GM18507 (cell line): ENCODE data around the gene PDCL3.
A peak's percentile ranks its signal among the peaks of the same experiment; 100 is the strongest.

Experiments
- DNase-seq: peaks from one replicate; pipeline ENCODE4 v3.0.0; 2011; ENCODE audit warnings: low read depth; ENCODE audit not compliant: insufficient read length; ENCODE audit errors: extremely low spot score
- FAIRE-seq: peaks from 2 replicates; lab custom pipeline; 2011; peaks lifted over from hg19 to GRCh38; lab: Jason Lieb, UNC

The PDCL3 gene

GRCh38 chr2:100606332-100606725, 43.5 kb downstream of the PDCL3 start:
- no peak for FAIRE-seq
- no peak for DNase-seq

GRCh38 chr2:100606726-100607343, 44.0 kb downstream of the PDCL3 start:
- FAIRE-seq, result peak; percentile 83
- DNase-seq, result peak; percentile 15

- FAIRE-seq (peak; percentile 33), DNase-seq (peak; percentile 23)
These were observed 47.6 kb downstream of the PDCL3 start for GRCh38 chr2:100610381-100610831.

- DNase-seq (no peak), FAIRE-seq (no peak)
These were observed 48.6 kb downstream of the PDCL3 start for GRCh38 chr2:100611079-100612029.

- FAIRE-seq (no peak), DNase-seq (no peak)
These were observed 49.7 kb downstream of the PDCL3 start for GRCh38 chr2:100612388-100613000.

- no peak for DNase-seq
- no peak for FAIRE-seq
These were observed 50.9 kb downstream of the PDCL3 start for GRCh38 chr2:100613719-100614118.

GRCh38 chr2:100614455-100615000, 51.7 kb downstream of the PDCL3 start:
- DNase-seq, result no peak
- no peak for FAIRE-seq

GRCh38 chr2:100615471-100615870, 52.7 kb downstream of the PDCL3 start:
- FAIRE-seq (no peak), DNase-seq (no peak)

GRCh38 chr2:100615886-100616285, 53.1 kb downstream of the PDCL3 start:
- no peak for DNase-seq
- no peak for FAIRE-seq

- FAIRE-seq, result no peak
- no peak for DNase-seq
These were observed 54.1 kb downstream of the PDCL3 start for GRCh38 chr2:100616841-100617390.

GRCh38 chr2:100619951-100620350, 57.2 kb downstream of the PDCL3 start:
- DNase-seq, result no peak
- no peak for FAIRE-seq

- no peak for DNase-seq
- FAIRE-seq, result no peak
These were observed 57.7 kb downstream of the PDCL3 start for GRCh38 chr2:100620481-100620880.

- no peak for FAIRE-seq
These were observed 58.7 kb downstream of the PDCL3 start for GRCh38 chr2:100621371-100621951.

GRCh38 chr2:100623033-100623715, 60.4 kb downstream of the PDCL3 start:
- FAIRE-seq (no peak), DNase-seq (no peak)

More at GRCh38 chr2:100621371-100621951, 58.7 kb downstream of the PDCL3 start:
- no peak for DNase-seq

- FAIRE-seq, result no peak
- DNase-seq, result no peak
These were observed 61.1 kb downstream of the PDCL3 start for GRCh38 chr2:100623930-100624329.

GRCh38 chr2:100624536-100624935, 61.7 kb downstream of the PDCL3 start:
- no peak for FAIRE-seq

GRCh38 chr2:100625717-100626116, 62.9 kb downstream of the PDCL3 start:
- FAIRE-seq, result no peak
- no peak for DNase-seq

More at GRCh38 chr2:100624536-100624935, 61.7 kb downstream of the PDCL3 start:
- no peak for DNase-seq
